ENCODE results near the gene ACACA.
A peak's percentile ranks its signal among the peaks of the same experiment; 100 is the strongest.

ACACA gene

DNA sequence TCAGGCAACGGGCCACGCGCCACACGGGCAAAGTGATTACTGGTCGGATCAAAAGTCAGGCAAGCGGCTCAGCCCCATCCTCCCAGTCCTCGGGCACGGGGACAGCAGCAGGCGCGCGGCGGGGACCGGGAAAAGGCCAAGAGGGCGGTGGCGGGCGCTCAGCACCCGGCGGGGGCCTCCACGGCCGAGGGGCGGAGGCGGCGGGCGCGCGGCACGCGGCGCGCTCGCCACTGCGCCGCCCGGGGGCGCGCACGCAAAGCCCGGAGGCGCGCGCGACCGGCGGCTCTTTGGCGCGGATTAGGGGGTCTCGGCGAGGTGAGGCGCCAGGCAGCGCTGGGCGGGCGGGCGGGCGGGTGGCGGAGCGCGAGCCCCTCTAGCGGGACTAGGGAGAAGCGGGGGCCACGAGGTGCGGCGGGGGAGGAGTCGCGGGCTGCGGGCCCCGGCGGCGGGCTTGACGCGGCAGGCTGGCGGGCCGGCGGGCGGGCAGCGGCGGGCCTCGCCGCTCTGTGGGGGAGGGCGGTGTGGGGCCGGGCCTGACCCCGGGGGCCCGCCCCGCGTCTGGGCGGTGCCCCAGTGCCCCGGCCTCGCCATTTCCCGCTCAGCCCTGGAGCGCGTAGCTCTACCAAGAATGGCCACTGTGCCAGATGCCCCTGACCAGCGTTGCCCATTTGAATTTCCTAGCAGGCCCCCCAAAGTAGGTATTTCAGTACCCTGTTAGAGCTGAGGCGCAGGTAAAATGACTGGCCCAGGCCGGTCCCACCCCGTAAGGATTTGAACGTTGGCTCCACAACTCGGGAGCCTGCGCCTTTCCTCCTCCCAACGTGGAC is at the start of gene ACACA, which contains the start of gene TADA2A:
Gene ACACA, minus strand, starts transcription at position 202 of the 827 bp plus-strand sequence. CDS start 537 bp downstream, outside the sequence.
Gene TADA2A, plus strand, starts transcription at position 252 of the 827 bp plus-strand sequence. CDS start 4,480 bp downstream, outside the sequence.
- peak within 1 kb of the TSS; percentile 81 for H3K27ac ChIP-seq (ENCODE audit: low read depth, low read length)
- peak within 1 kb of the TSS; percentile 100 for H3K4me3 ChIP-seq (ENCODE audit: low read length)
- no peaks in the 10 kb centered on the region for H4K20me1 ChIP-seq (ENCODE audit: control insufficient read depth, insufficient read depth, low read depth, low read length)
- no peaks in the 10 kb centered on the region for H3K9me2 ChIP-seq (replicated peaks; ENCODE audit: control insufficient read depth, low read length)
- H3K27me3 ChIP-seq (ENCODE audit: control insufficient read depth, low read length) = no peaks in the 10 kb centered on the region
- TF ChIP-seq EZH2phosphoT487 (IDR thresholded peaks at IDR 0.05; ENCODE audit: borderline replicate concordance, low read length) (no peak), CTCF (IDR thresholded peaks at IDR 0.05; ENCODE audit: low read depth, low read length, poor library complexity, severe bottlenecking) (no peak)
- no peaks in the 10 kb centered on the region for H3K9me3 ChIP-seq (ENCODE audit: control insufficient read depth, insufficient read depth, low read length)
- peaks cover 87% of the 10 kb centered on the region for H3K79me2 ChIP-seq (ENCODE audit: control insufficient read depth, low read length)
- peaks cover 71% of the 10 kb centered on the region for H3K36me3 ChIP-seq (ENCODE audit: control insufficient read depth, low read length)
- H3K4me1 ChIP-seq (ENCODE audit: control insufficient read depth, low read length) = peaks cover 47% of the 10 kb centered on the region
- H3K4me2 ChIP-seq (ENCODE audit: low read length) = peak within 1 kb of the TSS; percentile 98
- H3F3A ChIP-seq (ENCODE audit: control insufficient read depth, insufficient read depth) = no peaks in the 10 kb centered on the region; the same call in 1 of the 2 replicates

- TF ChIP-seq CTCF (IDR thresholded peaks at IDR 0.05; ENCODE audit: low read depth, low read length, poor library complexity, severe bottlenecking) (no peak), EZH2phosphoT487 (IDR thresholded peaks at IDR 0.05; ENCODE audit: borderline replicate concordance, low read length) (no peak)
- Histone ChIP-seq H4K20me1 (ENCODE audit: control insufficient read depth, insufficient read depth, low read depth, low read length) (no peaks in the 10 kb centered on the region), H3K79me2 (ENCODE audit: control insufficient read depth, low read length) (no peaks in the 10 kb centered on the region)
Measured at GRCh38 chr17:37450112-37450511, 43.5 kb upstream of the ACACA start.

GRCh38 chr17:37447641-37448040 is 41.0 kb upstream of the ACACA start:
- Histone ChIP-seq H3K27me3 (ENCODE audit: control insufficient read depth, low read length) (no peaks in the 10 kb centered on the region), H3F3A (ENCODE audit: control insufficient read depth, insufficient read depth) (no peaks in the 10 kb centered on the region), H3K79me2 (ENCODE audit: control insufficient read depth, low read length) (no peaks in the 10 kb centered on the region), H3K27ac (ENCODE audit: low read depth, low read length) (no peak overlapping the region), H3K4me3 (ENCODE audit: low read length) (no peak overlapping the region), H3K9me2 (replicated peaks; ENCODE audit: control insufficient read depth, low read length) (no peaks in the 10 kb centered on the region), H3K4me1 (ENCODE audit: control insufficient read depth, low read length) (no peaks in the 10 kb centered on the region), H3K4me2 (ENCODE audit: low read length) (no peak overlapping the region), H3K36me3 (ENCODE audit: control insufficient read depth, low read length) (peaks cover 82% of the 10 kb centered on the region), H3K9me3 (ENCODE audit: control insufficient read depth, insufficient read depth, low read length) (no peaks in the 10 kb centered on the region), H4K20me1 (ENCODE audit: control insufficient read depth, insufficient read depth, low read depth, low read length) (no peaks in the 10 kb centered on the region)
- no peak for TF ChIP-seq CTCF (IDR thresholded peaks at IDR 0.05; ENCODE audit: low read depth, low read length, poor library complexity, severe bottlenecking)
- no peak for TF ChIP-seq EZH2phosphoT487 (IDR thresholded peaks at IDR 0.05; ENCODE audit: borderline replicate concordance, low read length)

More at GRCh38 chr17:37450112-37450511, 43.5 kb upstream of the ACACA start:
- H3K4me3 ChIP-seq (ENCODE audit: low read length) = no peak overlapping the region
- no peaks in the 10 kb centered on the region for H3K9me3 ChIP-seq (ENCODE audit: control insufficient read depth, insufficient read depth, low read length)
- no peak overlapping the region for H3K27ac ChIP-seq (ENCODE audit: low read depth, low read length)
- H3K4me1 ChIP-seq (ENCODE audit: control insufficient read depth, low read length) = no peaks in the 10 kb centered on the region
- H3K4me2 ChIP-seq (ENCODE audit: low read length) = no peak overlapping the region
- no peaks in the 10 kb centered on the region for H3F3A ChIP-seq (ENCODE audit: control insufficient read depth, insufficient read depth)
- H3K27me3 ChIP-seq (ENCODE audit: control insufficient read depth, low read length) = no peaks in the 10 kb centered on the region
- H3K36me3 ChIP-seq (ENCODE audit: control insufficient read depth, low read length) = peaks cover 65% of the 10 kb centered on the region
- H3K9me2 ChIP-seq (replicated peaks; ENCODE audit: control insufficient read depth, low read length) = no peaks in the 10 kb centered on the region

All from DOHH2 (cell line).